SU-DHL-6 (cell line): Measurements from ENCODE around the gene COL20A1.

ENCODE experiments used
- H2AFZ ChIP-seq: fragments of 200-600 bp; sonication (generic); 2 replicates; pipeline ENCODE4 v1.6.1; 2014; ENCODE audit warnings: low read depth, mild to moderate bottlenecking, moderate library complexity, mixed read lengths, antibody characterized with exemption, low read length; ENCODE audit not compliant: severe bottlenecking
- H3F3A ChIP-seq: fragments of 200-600 bp; shearing (Covaris generic); 2 replicates; pipeline ENCODE4 v1.6.0; 2016; ENCODE audit warnings: antibody characterized with exemption, mild to moderate bottlenecking; ENCODE audit not compliant: insufficient read depth
- H3K27ac ChIP-seq: fragments of 200-600 bp; sonication (generic); 2 replicates; pipeline ENCODE4 v1.5.1; 2016; ENCODE audit warnings: low read depth, mild to moderate bottlenecking, low read length, moderate library complexity, mixed read lengths
- H3K27me3 ChIP-seq: fragments of 200-600 bp; sonication (generic), shearing (Covaris generic); 2 replicates; pipeline ENCODE4 v1.6.0; 2014; ENCODE audit warnings: mild to moderate bottlenecking, low read length
- H3K36me3 ChIP-seq: fragments of 200-600 bp; sonication (generic); 2 replicates; pipeline ENCODE4 v1.6.1; 2014; ENCODE audit warnings: mild to moderate bottlenecking, low read length, mixed read lengths
- H3K4me2 ChIP-seq: fragments of 300-600, 200-600 bp; shearing (Covaris generic), sonication (generic); 2 replicates; pipeline ENCODE4 v1.6.0; 2014; ENCODE audit warnings: low read length, low read depth, mild to moderate bottlenecking; ENCODE audit not compliant: poor library complexity, severe bottlenecking
- H3K4me3 ChIP-seq: fragments of 200-600 bp; sonication (generic); 2 replicates; pipeline ENCODE4 v1.5.1; 2014; ENCODE audit warnings: antibody characterized with exemption, low read length, mild to moderate bottlenecking, mixed read lengths; ENCODE audit not compliant: insufficient read depth, poor library complexity, severe bottlenecking
- H3K79me2 ChIP-seq: fragments of 200-600 bp; sonication (generic); 2 replicates; pipeline ENCODE4 v1.6.1; 2014; ENCODE audit warnings: mild to moderate bottlenecking, low read length, moderate library complexity; ENCODE audit not compliant: insufficient read depth
- H3K9ac ChIP-seq: fragments of 200-600 bp; sonication (generic); 2 replicates; pipeline ENCODE4 v1.7.0; 2014; ENCODE audit warnings: mild to moderate bottlenecking, low read length
- H3K9me2 ChIP-seq: fragments of 200-600 bp; sonication (generic); replicated peaks from 2 replicates; pipeline ENCODE4 v1.6.1; 2014; ENCODE audit warnings: low read length; ENCODE audit not compliant: insufficient read depth
- H3K9me3 ChIP-seq: fragments of 200-600 bp; sonication (generic); 2 replicates; pipeline ENCODE4 v1.6.1; 2014; ENCODE audit warnings: low read length, mixed read lengths; ENCODE audit not compliant: insufficient read depth
- H4K20me1 ChIP-seq: fragments of 200-600 bp; sonication (generic); 2 replicates; pipeline ENCODE4 v1.6.1; 2014; ENCODE audit warnings: low read depth, mild to moderate bottlenecking, antibody characterized with exemption, low read length, moderate library complexity, mixed read lengths
- CTCF ChIP-seq: fragments of 200-600 bp; sonication (generic); IDR thresholded peaks from one replicate; pipeline ENCODE4 v1.5.1; 2017; ENCODE audit warnings: antibody characterized with exemption, mild to moderate bottlenecking, low read length, moderate library complexity; ENCODE audit not compliant: insufficient read depth, poor library complexity, severe bottlenecking
- EZH2phosphoT487 ChIP-seq: fragments of 200-600 bp; sonication (generic), shearing (Covaris generic); conservative IDR thresholded peaks from 2 replicates; pipeline ENCODE4 v1.6.1; 2018; ENCODE audit warnings: mild to moderate bottlenecking, antibody characterized with exemption, low read length, moderate library complexity, mixed read lengths

Gene COL20A1

GRCh38 chr20:63287697-63288580 is 5.0 kb upstream of the COL20A1 start:
- no peaks in the 10 kb centered on the region for H3K9me2 ChIP-seq
- no peak overlapping the region for H3K27ac ChIP-seq
- H3K79me2 ChIP-seq = no peaks in the 10 kb centered on the region
- no peaks in the 10 kb centered on the region for H4K20me1 ChIP-seq
- H3K36me3 ChIP-seq = no peaks in the 10 kb centered on the region
- H3K9ac ChIP-seq = no peak overlapping the region
- H3K4me3 ChIP-seq = no peak overlapping the region
- TF ChIP-seq CTCF = no peak
- no peak for TF ChIP-seq EZH2phosphoT487
- H3F3A ChIP-seq = no peaks in the 10 kb centered on the region
- H3K9me3 ChIP-seq = no peaks in the 10 kb centered on the region
- H2AFZ ChIP-seq = no peak overlapping the region
- no peaks in the 10 kb centered on the region for H3K27me3 ChIP-seq
- no peak overlapping the region for H3K4me2 ChIP-seq

GRCh38 chr20:63288581-63289251 is 4.3 kb upstream of the COL20A1 start:
- TF ChIP-seq EZH2phosphoT487 (no peak), CTCF (no peak)
- Histone ChIP-seq H3K4me3 (no peak overlapping the region), H3K27ac (no peak overlapping the region), H3K9me2 (no peaks in the 10 kb centered on the region), H2AFZ (no peak overlapping the region), H3K9ac (no peak overlapping the region), H3K4me2 (no peak overlapping the region), H3K9me3 (no peaks in the 10 kb centered on the region), H3K79me2 (no peaks in the 10 kb centered on the region), H3K27me3 (no peaks in the 10 kb centered on the region), H3K36me3 (no peaks in the 10 kb centered on the region), H4K20me1 (no peaks in the 10 kb centered on the region), H3F3A (no peaks in the 10 kb centered on the region)

GRCh38 chr20:63289311-63290135 is 3.5 kb upstream of the COL20A1 start:
- H3K27ac ChIP-seq = no peak overlapping the region
- H3K4me2 ChIP-seq = no peak overlapping the region

More at GRCh38 chr20:63289311-63290135, 3.5 kb upstream of the COL20A1 start:
- Histone ChIP-seq H3K27me3 (no peaks in the 10 kb centered on the region), H3K79me2 (no peaks in the 10 kb centered on the region), H3K4me3 (no peak overlapping the region), H4K20me1 (no peaks in the 10 kb centered on the region), H3F3A (no peaks in the 10 kb centered on the region), H3K36me3 (no peaks in the 10 kb centered on the region), H3K9me2 (no peaks in the 10 kb centered on the region), H3K9me3 (no peaks in the 10 kb centered on the region), H3K9ac (no peak overlapping the region), H2AFZ (no peak overlapping the region)
- no peak for TF ChIP-seq EZH2phosphoT487
- TF ChIP-seq CTCF = no peak
